DND-41 (cell line): ENCODE data around the gene THPO.
A peak's percentile ranks its signal among the peaks of the same experiment; 100 is the strongest.

Source experiments
- ATAC-seq: fragments of 200-7000 bp; cut with Tn5 transposase; 3 replicates; pipeline ENCODE4 v1.9.1; 2021; ENCODE audit warnings: low read depth; ENCODE audit not compliant: insufficient read depth
- DNase-seq: peaks from one replicate; pipeline ENCODE4 v3.0.0-alpha.2; 2020
- H2AFZ ChIP-seq: 2 replicates; pipeline ENCODE4 v1.6.0; 2012; ENCODE audit warnings: low read depth, low read length
- H3K27ac ChIP-seq: 2 replicates; pipeline ENCODE4 v1.5.1; 2012; ENCODE audit warnings: low read length, inconsistent platforms
- H3K27me3 ChIP-seq: fragments of 200-600 bp; sonication (generic); 2 replicates; pipeline ENCODE4 v1.6.0; 2012; ENCODE audit warnings: low read length, mild to moderate bottlenecking, inconsistent platforms; ENCODE audit not compliant: insufficient read depth, poor library complexity
- H3K36me3 ChIP-seq: 2 replicates; pipeline ENCODE4 v1.5.1; 2012; ENCODE audit warnings: low read length, inconsistent platforms; ENCODE audit not compliant: insufficient read depth
- H3K4me1 ChIP-seq: 2 replicates; pipeline ENCODE4 v1.5.1; 2012; ENCODE audit warnings: mild to moderate bottlenecking, low read length; ENCODE audit not compliant: insufficient read depth
- H3K4me2 ChIP-seq: 2 replicates; pipeline ENCODE4 v1.6.0; 2012; ENCODE audit warnings: mild to moderate bottlenecking, moderate library complexity, low read length, inconsistent platforms; ENCODE audit not compliant: insufficient read depth
- H3K4me3 ChIP-seq, 2 experiments: fragments of 200-600 bp in 1 of 2; shearing (Covaris generic) in 1 of 2; 2 replicates each; pipeline ENCODE4 v1.5.1; 2012 to 2016; ENCODE audit warnings: inconsistent platforms in 2 of 2, low read length in 2 of 2, mild to moderate bottlenecking in 2 of 2, low read depth in 1 of 2, moderate library complexity in 1 of 2
- H3K79me2 ChIP-seq: 2 replicates; pipeline ENCODE4 v1.6.0; 2012; ENCODE audit warnings: low read length, inconsistent platforms; ENCODE audit not compliant: insufficient read depth
- H3K9ac ChIP-seq: 2 replicates; pipeline ENCODE4 v1.6.0; 2012; ENCODE audit warnings: low read depth, mild to moderate bottlenecking, inconsistent platforms, low read length, moderate library complexity
- H3K9me3 ChIP-seq: 2 replicates; pipeline ENCODE4 v1.5.1; 2012; ENCODE audit warnings: low read length, moderate library complexity, mild to moderate bottlenecking, inconsistent platforms; ENCODE audit not compliant: insufficient read depth, severe bottlenecking
- H4K20me1 ChIP-seq: 2 replicates; pipeline ENCODE4 v1.6.0; 2012; ENCODE audit warnings: low read length; ENCODE audit not compliant: insufficient read depth
- CTCF ChIP-seq: IDR thresholded peaks from 2 replicates; pipeline ENCODE4 v1.5.1; 2012; ENCODE audit warnings: borderline replicate concordance, low read length, moderate library complexity, mild to moderate bottlenecking; ENCODE audit not compliant: poor library complexity, severe bottlenecking; ENCODE audit errors: extremely low read depth
- EZH2 ChIP-seq: IDR thresholded peaks from 3 replicates; pipeline ENCODE4 v1.6.1; 2012; ENCODE audit warnings: borderline replicate concordance, low read depth, mild to moderate bottlenecking, moderate library complexity, low read length, inconsistent platforms; ENCODE audit not compliant: severe bottlenecking

THPO gene

DNA sequence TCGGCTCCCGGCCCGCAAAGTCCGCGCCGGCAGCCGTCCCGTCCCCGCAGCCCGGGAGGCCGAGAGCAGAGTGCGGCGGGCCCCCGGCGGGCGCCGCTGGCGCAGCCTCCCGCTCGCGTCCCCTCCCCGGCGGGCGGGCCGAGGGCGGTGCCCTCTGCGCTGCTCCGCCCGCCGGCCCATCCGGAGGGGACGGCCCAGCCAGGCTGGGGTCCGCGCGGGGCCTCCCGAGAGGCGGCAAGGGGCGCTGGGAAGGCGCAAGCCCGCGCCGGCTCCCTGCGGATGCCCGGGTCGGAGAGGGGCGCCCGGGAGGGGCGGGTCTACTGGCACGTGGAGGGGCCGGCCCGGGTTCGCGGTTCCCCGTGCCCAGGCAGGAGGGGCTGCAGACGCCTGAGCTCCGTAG lies 16.5 kb downstream of the THPO start, which contains the start of the genes CLCN2 and POLR2H:
CLCN2 (minus strand) TSS at position 74 of the 400 bp plus-strand sequence. CDS start 126 bp downstream, outside the sequence.
POLR2H (plus strand) TSS at position 179 of the 400 bp plus-strand sequence. CDS start 1,783 bp downstream, outside the sequence.
- Histone ChIP-seq H2AFZ (peak within 1 kb of the TSS; percentile 96), H3K36me3 (peaks cover 16% of the 10 kb centered on the region), H3K4me2 (peak within 1 kb of the TSS; percentile 87), H3K27ac (peak within 1 kb of the TSS; percentile 88), H3K4me1 (peaks cover 34% of the 10 kb centered on the region), H4K20me1 (peaks cover 27% of the 10 kb centered on the region), H3K9me3 (no peaks in the 10 kb centered on the region), H3K79me2 (peaks cover 39% of the 10 kb centered on the region), H3K4me3 (peak within 1 kb of the TSS; percentile 43 to 95), H3K9ac (peak within 1 kb of the TSS; percentile 89), H3K27me3 (no peaks in the 10 kb centered on the region)
- DNase-seq: peak; percentile 68
- ATAC-seq: peak; percentile 48
- TF ChIP-seq CTCF (no peak), EZH2 (no peak)

DNA sequence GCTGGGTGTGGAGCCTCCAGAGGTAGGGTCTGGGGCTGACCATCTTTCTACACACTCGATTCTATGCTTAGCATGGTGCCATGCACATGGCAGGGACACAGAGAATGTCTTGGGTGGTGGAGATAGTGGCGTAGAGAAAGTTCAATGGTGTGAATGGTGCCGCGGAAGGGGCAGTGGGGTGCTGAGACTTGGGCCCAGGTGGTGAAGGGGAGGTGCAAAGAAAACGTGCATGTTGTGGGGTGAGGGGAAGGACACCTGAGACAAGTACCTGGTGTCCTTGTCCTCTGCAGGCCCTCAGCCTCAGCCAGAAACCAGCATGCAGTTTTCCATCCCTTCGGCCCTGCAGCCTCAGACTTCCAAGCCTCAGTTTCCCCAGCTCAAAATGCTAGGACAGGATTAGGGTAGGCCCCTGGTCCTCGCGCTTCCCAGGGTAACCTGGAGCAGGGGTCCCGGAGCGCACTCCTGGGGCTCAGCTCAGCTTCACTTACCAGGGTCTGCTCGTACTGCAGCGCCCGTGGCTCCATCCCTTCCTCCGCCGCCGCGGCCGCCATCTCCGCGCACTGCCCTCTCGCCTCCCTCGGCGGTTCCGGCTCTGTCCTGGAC lies 17.0 kb downstream of the THPO start:
- peaks cover 34% of the 10 kb centered on the region for H3K4me1 ChIP-seq
- H3K36me3 ChIP-seq: peaks cover 12% of the 10 kb centered on the region
- H3K4me2 ChIP-seq: peak overlapping the region; percentile 87
- peaks cover 27% of the 10 kb centered on the region for H4K20me1 ChIP-seq
- TF ChIP-seq EZH2 (no peak), CTCF (no peak)
- peaks cover 39% of the 10 kb centered on the region for H3K79me2 ChIP-seq
- H3K4me3 ChIP-seq: peak overlapping the region; percentile 20 to 95; a peak in 3 of 4 replicates
- ATAC-seq (peak; percentile 1; the same call in 2 of the 3 replicates), DNase-seq (no peak)
- 0 out of 2 replicates have a peak overlapping the region, but pooled peaks have one; percentile 1 for H3K27ac ChIP-seq
- peak overlapping the region; percentile 96 for H2AFZ ChIP-seq
- peak overlapping the region; percentile 89 for H3K9ac ChIP-seq
- no peaks in the 10 kb centered on the region for H3K9me3 ChIP-seq
- H3K27me3 ChIP-seq: no peaks in the 10 kb centered on the region

DNA sequence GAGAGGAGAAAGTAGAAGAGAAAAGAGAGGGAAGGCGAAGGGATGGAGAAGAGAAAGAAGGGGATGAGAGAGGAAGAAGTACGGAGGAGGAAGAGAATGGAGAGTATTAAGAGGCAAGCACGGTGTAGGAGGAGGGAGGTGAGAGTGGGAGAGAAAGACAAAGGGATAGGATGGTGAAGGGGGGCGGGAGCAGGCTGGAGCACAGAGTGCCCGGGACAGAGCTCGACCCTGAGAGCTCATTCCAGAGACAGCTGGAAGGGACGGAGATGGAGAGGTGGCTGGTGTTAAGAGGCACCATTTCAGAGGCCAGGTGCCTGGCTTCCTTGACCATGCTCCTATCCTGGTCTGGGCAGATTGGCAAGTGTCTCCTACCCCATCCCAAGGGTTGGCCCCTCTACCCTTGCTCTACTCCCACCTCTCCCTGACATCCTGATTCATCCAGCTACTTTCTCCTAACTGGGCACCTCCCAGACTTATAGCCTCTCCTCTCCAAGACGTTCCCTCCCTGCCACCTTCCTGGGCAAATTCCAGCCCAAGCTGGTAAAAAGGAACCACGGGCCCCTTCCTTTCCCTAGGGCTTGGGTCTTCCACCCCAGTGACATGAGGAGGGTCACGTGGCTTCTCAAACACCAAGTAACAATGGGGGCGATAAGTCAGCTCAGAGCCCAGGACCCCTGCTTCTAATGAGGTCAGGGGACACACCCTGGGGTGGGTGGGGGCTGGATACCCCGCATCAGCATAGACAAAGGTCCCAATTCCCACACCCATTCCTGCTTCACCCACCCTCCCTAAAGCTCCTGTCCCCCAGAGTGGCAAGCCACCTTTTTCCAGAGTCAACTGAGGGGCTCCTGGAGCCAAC lies 17.7 kb downstream of the THPO start:
- peaks cover 16% of the 10 kb centered on the region for H3K36me3 ChIP-seq
- no peak for ATAC-seq
- peaks cover 38% of the 10 kb centered on the region for H3K79me2 ChIP-seq
- peak overlapping the region; percentile 89; the same call in 1 of the 2 replicates for H3K9ac ChIP-seq
- no peaks in the 10 kb centered on the region for H3K27me3 ChIP-seq
- H4K20me1 ChIP-seq: peaks cover 27% of the 10 kb centered on the region
- no peak for TF ChIP-seq EZH2
- TF ChIP-seq CTCF: no peak
- H3K4me1 ChIP-seq: peaks cover 34% of the 10 kb centered on the region
- H3K9me3 ChIP-seq: no peaks in the 10 kb centered on the region
- peak overlapping the region; percentile 87 for H3K4me2 ChIP-seq
- no peak overlapping the region for H3K27ac ChIP-seq
- peak overlapping the region in 1 of 2 experiments; percentile 95; a peak in 3 of 4 replicates for H3K4me3 ChIP-seq
- no peak overlapping the region for H2AFZ ChIP-seq
- DNase-seq: no peak
